ENCODE results near the gene SLC25A6. TPM values are rescaled to one million over a fixed set of nuclear protein-coding genes. Genes with fewer than 3 reads are reported as not detected.

Gene SLC25A6
- total and polyA plus RNA-seq, 10 of the 15 experiments (the other 5 are each of a cell fraction or from before 2014, with no cell fraction given) = 61.9 to 642 (median 322) TPM

DNA sequence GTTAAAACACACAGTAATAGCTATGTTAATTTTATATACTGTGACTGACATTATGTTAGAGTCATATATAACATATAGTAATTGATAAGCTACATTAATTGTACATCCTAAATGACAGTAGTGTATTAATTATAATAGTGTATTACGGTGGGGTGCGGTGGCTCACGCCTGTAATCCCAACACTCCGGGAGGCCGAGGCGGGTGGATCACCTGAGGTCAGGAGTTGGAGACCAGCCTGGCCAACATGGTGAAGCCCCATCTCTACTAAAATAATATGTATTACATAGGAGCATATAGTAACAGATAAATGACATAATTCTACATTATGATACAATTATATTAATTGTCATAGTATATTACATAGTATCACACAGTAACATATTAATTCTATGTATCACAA, 48.6 kb upstream of the SLC25A6 start (continued):
- TF ChIP-seq, protein P1, sequence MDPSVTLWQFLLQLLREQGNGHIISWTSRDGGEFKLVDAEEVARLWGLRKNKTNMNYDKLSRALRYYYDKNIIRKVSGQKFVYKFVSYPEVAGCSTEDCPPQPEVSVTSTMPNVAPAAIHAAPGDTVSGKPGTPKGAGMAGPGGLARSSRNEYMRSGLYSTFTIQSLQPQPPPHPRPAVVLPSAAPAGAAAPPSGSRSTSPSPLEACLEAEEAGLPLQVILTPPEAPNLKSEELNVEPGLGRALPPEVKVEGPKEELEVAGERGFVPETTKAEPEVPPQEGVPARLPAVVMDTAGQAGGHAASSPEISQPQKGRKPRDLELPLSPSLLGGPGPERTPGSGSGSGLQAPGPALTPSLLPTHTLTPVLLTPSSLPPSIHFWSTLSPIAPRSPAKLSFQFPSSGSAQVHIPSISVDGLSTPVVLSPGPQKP (IDR thresholded peaks at IDR 0.05; ENCODE audit: low read depth, low read length) = no peak
- TF ChIP-seq CEBPB (IDR thresholded peaks at IDR 0.05; ENCODE audit: borderline replicate concordance in 1 of 2, low read depth in 2 of 2, low read length in 2 of 2) = no peak
- TF ChIP-seq IRF4 (IDR thresholded peaks at IDR 0.05; ENCODE audit: low read depth, low read length) = no peak
- TF ChIP-seq BRCA1 (IDR thresholded peaks at IDR 0.05; ENCODE audit: low read depth, low read length) = no peak
- TF ChIP-seq CBX3 (IDR thresholded peaks at IDR 0.05; ENCODE audit: borderline replicate concordance, low read depth) = no peak
- TF ChIP-seq ZNF217 (IDR thresholded peaks at IDR 0.05) = no peak
- no peak for TF ChIP-seq RELA (IDR thresholded peaks at IDR 0.05; ENCODE audit: borderline replicate concordance, partially characterized antibody)
- TF ChIP-seq, protein P2, sequence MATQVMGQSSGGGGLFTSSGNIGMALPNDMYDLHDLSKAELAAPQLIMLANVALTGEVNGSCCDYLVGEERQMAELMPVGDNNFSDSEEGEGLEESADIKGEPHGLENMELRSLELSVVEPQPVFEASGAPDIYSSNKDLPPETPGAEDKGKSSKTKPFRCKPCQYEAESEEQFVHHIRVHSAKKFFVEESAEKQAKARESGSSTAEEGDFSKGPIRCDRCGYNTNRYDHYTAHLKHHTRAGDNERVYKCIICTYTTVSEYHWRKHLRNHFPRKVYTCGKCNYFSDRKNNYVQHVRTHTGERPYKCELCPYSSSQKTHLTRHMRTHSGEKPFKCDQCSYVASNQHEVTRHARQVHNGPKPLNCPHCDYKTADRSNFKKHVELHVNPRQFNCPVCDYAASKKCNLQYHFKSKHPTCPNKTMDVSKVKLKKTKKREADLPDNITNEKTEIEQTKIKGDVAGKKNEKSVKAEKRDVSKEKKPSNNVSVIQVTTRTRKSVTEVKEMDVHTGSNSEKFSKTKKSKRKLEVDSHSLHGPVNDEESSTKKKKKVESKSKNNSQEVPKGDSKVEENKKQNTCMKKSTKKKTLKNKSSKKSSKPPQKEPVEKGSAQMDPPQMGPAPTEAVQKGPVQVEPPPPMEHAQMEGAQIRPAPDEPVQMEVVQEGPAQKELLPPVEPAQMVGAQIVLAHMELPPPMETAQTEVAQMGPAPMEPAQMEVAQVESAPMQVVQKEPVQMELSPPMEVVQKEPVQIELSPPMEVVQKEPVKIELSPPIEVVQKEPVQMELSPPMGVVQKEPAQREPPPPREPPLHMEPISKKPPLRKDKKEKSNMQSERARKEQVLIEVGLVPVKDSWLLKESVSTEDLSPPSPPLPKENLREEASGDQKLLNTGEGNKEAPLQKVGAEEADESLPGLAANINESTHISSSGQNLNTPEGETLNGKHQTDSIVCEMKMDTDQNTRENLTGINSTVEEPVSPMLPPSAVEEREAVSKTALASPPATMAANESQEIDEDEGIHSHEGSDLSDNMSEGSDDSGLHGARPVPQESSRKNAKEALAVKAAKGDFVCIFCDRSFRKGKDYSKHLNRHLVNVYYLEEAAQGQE (IDR thresholded peaks at IDR 0.05; ENCODE audit: low read depth, low read length) = no peak
- TF ChIP-seq TARDBP (IDR thresholded peaks at IDR 0.05; ENCODE audit: borderline replicate concordance) = no peak
- TF ChIP-seq ZNF24 (IDR thresholded peaks at IDR 0.05) = no peak
- no peak for TF ChIP-seq CHD4 (IDR thresholded peaks at IDR 0.05)
